Left kidney (tissue), 2 donors: ENCODE results near the gene RNF215. TPM values are rescaled to one million over a fixed set of nuclear protein-coding genes. Genes with fewer than 3 reads are reported as not detected.

Experiments
- DNase-seq: peaks from one replicate; pipeline ENCODE4 v3.0.0-alpha.2; 2013
- polyA plus RNA-seq: library from polyadenylated mRNA; unstranded; fragments of 120-200 nt; gene quantifications from one replicate; pipeline ENCODE4 v1.2.1, GENCODE V29; 2013; ENCODE audit not compliant: insufficient read length

RNF215 gene
- polyA plus RNA-seq, 1 donor, result 22.2 TPM

DNA sequence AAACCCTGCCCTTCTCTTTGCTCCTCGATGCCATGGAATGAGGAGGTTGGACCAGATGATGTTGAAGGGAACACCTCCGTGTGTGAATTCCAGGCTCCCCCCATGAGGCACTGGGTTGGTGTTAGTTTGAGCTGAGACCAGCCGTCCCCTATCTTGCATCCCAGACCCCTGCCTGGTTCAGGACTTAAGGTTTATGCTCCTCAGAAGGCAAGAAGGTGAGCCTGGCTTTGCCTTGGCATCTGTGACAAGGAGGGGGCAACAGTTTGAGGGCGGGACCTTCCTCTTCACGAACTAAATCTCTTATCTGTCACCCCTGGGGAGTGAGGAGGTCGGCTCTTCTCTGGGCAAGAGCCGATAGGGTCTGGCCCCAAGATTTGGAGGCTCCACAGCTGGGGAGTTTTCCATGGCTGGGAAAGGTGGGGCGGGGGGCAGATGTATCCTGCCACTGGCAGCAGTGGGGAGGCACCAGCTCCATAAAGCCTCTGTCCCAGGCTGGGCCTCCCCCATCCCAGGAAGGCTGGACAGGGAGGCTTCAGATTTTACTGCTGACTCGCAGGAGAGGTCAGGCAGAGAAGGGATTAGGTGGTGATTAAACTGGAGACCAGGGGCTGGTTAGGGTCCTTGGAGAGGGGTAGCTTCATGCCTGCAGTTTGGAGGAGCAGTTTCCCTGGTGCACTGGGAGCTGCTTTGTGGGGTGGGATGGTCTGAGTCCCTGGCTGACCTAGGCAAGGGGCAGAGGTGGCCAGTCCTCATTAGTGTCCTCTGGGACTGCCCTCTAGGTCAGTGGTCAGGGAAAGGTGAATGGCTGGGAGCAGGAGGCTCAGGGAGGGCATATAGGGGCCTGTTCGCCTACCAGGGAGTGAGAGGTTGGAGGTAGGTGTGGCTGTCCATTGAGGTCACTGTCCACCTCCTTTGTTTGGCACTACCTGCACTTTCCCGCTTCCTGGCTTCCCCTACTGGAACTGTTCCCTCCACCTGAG lies 10.7 kb upstream of the RNF215 start:
- no peak for DNase-seq

DNA sequence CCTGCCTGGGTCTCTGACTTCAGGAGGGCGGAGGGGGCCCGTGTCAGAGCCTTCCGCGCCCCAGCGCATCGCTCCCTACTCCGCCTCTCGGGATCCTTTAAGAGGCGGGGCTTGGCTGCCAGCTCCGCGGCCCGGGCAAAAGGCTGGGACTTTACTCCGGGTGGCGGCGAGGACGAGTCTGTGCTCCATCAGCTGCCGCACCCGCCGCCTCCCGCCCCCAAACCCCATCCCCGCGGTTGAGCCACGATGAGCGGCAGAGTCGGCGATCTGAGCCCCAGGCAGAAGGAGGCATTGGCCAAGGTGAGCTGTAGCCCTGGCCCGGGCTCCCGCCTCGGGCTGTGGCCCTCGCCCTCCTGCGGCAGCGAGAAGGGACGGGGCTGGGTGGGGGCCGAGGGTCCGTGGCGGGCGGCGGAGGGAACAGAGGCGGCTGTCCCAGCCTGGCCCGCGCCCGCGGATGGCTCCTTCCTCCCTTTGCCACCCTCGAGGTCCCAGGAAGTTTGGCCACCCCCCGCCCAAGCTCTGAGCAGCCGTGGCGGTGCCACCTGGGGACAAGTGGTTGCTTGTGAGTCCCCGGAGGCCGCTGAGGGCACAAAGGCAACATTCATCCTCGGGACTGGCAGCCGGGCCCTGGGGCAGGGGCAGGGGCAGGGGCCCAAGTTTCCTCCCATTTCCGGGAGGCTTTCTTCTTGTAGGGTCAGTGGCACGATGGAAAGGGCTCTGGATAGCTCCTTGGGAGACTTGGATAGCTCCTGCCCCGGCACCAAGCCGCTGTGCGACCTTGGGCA lies 9.9 kb upstream of the RNF215 start, which contains the start of gene SEC14L2:
SEC14L2 (plus strand) TSS at position 148 of the 785 bp plus-strand sequence; CDS start at position 247, 99 bp downstream.
- DNase-seq, result peak; percentile 50

DNA sequence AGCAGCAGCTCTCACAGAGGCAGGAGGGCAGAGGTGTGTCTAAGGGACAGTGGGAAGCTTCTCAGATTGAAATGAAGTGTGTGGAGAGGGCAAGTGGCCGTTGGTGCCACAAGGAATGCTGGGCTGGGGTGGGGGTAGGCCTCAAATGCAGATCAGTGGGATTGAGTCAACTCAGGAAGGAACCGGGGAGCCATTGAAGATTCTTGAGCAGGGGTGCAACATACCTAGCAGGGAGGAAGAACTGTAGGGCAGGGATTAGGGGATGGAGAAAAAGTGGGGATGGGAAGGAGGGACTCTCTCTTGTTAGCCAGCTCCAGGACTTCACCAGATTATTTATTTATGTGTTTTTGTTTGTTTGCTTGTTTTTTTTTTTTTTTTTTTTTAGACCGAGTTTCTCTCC lies 6.7 kb upstream of the RNF215 start:
- DNase-seq, result no peak

DNA sequence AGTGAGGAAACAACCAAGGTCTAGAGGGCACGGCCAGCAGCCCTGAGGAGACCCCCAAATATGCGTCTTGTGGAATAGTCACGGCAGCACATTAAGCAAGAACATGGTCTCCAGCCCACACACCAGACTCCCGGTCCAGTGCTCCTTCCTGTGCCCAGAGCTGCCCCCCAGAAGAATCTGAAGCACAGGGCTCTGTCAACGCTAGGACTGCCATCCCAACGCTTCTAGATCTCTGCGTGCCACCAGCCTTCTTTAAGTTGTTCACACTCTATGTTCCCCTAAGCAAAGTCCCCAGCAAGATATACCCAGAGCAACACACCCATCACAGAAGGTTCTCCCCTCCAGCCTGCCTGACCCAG lies 6.1 kb upstream of the RNF215 start:
- DNase-seq, result no peak

DNA sequence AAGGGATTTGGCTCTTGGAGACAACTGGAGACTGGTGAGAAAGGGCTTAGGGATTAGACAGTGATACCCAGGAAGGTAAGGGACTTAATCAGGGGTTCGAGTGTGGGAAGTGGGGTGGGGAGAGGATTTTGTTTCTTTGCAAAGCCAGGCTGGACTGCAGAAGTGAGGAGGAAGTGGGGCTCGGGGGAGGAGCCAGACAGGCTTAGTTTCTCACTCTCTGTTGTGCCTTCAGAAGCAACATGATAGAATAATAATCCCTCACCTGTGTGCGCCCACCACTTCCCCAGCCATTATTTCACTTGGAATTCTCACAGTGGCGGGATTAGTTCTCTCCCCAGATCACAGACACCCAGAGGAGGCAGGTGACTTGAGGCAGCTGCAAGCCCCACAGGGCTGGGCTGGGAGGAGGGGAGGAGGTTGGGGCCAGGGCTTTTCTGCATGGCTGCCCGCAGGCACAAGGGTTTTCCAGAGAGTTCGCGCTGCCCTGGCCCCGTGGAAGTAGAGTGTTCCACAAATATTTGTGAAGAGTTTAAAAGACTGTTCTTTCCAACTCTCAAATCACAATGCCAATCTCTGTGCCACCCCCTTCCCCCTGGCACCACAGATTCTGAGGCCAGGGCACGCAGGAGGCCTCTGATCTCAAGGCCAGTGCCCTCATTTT lies 5.6 kb upstream of the RNF215 start:
- no peak for DNase-seq

DNA sequence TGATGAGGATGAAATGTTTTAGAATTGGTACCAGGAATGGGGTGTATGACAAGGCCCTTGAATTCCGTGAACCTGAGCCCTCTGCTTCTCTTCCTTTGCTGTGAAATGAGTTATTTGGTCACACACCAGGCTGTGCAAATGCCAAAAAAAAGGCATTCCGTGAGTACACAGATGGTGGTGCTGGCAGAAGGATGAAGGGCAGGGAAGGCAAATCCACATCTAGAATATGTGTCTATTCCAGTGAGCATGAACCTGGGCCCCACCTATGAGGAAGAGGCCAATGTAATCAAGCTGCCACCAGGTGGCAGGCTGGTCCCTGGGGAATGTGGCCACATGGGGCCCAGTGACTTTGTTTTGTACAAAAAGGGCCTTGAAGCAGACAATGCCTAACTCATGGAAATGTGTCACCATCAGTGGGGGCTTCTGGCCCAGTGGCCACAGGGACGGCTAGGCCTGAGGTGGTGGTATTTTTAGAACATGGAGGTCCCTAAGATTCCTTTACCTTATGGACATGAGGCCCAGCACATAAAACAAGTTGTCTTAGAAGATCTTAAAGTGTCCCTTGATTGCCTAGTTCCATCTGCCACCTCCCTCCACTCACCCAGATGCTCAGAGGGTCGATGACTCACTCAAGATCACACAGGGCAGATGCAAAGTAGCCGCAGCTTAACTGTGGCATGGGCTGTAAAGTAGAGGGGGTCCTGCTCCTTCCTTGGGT lies 3.9 kb upstream of the RNF215 start:
- DNase-seq, result no peak

DNA sequence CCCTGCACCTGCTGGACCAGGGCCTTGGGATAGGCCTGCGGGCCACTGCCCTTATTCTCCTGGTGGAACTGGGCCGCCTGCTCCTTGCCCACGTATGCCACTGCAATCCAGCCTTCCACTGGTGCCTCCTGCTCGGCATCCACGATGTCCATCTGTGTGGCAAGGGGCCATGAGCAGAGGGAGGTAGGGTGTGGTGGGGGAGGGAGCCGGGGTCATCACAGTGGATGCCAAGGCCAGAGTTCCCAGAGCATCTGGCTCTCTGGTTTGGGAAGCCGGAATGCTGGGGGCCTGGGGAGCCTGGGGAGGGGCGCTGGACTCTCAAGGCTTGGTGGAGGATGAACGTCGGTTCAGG lies 627 bp downstream of the RNF215 start:
- no peak for DNase-seq

DNA sequence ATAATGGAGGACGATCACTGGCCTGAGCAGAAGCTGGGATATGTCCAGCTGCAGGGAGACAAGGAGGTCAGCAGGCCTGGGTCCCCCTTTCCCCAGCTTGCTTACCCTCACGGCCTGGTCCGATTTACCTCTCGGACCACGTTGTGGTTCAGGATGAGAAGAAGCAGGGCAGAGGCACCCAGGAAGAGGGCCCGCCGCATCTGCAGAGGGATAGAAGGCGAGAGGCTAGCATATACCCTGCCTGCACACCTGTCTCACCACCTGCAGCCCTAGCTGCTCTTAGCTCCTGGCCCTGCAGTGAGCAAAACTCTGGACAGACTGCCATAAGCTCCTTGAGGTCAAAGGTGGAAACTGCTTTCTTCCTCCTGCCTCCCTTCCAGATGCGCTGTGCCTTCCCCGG lies 1.3 kb downstream of the RNF215 start:
- no peak for DNase-seq

DNA sequence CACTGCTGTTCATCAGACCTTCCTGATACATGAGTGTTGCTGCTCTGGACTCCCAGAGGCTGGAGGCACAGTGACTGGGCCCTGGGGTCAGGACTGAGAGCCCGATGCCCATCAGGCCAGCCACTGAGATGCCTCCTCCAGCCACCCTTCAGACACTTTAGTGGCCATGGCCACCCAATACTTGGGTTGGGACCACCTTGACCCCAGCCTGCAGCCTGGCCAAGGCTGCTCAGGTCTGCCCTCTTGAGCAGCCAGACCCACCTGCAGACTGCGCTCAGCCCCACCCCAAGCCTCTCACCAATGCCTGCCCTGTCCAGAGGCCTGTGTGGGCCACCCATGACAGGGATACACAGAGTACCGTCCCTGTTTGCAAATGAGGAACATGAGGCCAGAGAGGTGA lies 4.2 kb downstream of the RNF215 start:
- DNase-seq, result no peak

DNA sequence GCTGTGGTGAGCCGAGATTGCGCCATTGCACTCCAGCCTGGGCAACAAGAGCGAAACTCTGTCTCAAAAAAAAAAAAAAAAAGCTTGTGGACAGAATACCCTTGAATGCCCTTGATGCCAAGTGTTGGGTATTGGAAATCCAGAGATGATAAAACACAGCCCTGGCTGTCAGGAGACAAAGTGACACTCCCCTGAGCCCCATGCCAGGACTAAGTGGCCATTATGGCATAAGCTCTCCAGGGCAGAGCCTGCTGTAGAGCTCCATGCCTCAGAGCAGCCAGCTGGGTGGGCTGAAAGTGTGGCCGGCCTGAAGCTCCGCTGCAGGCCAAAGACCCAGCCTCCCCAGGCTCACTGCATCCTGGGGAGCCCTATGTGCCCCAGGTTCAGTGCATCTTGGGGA lies 4.9 kb downstream of the RNF215 start:
- DNase-seq, result no peak

DNA sequence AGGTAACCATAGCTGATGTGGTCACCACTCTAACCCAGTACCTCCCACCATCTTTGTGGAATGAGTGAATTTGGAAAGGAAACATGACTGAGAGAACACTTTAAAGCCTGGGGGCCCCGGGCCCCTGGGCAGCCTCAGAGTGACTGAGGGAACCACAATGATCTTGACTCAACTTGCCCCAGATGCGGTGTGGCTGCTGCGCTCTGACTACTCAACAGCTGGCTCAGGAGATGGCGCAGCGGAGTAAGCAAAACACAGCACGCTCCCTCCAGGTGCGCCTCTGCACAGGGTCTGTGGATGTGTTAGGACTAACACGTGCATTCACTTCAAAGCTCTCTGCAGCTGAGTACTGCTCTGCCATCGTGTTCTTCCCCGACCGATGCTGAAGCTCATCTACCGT lies 5.9 kb downstream of the RNF215 start:
- no peak for DNase-seq

DNA sequence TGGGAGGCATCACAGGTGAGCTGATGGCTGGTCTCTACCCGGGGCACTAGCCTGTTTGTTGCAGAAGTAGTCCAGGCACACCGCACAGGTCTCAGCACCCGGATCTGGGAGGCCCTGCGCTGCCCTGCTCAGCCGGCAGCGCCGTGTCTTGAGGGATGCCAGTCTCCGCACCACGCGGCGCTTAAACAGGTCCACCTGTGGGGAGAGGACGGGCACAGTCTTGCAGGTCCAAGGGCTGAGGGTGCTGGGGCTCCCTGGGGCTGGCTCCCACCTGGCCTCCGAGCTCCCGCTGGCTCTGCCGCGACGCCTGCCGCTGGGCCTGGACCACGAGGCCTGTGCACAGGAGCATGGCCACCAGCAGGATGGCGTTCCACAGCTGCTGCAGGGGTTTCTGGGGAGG lies 7.2 kb downstream of the RNF215 start:
- DNase-seq, result no peak

DNA sequence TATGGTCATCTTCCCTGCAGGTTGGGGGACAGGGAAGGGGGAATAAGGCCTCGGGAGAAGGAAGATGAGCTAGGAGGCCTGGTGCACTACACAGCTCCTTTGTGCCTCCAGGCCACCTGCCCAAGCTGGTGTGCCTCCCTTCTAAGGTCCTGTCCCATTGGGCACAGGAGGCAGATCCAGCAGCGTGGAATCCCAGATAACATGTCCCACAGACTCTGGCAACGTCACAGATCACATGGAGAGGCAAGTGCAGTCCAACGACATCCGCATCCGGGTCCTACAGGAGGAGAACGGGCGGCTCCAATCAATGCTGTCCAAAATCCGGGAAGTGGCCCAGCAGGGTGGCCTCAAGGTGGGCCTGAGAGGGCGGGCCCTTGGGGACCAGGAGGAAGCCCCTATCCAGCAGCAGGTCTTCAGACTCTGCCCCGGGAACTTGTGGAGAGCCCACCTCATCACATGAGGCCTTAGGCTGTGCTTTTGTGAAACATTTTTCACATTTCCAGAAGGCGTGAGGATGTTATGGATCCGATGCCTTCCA lies 11.8 kb downstream of the RNF215 start:
- DNase-seq, result no peak

DNA sequence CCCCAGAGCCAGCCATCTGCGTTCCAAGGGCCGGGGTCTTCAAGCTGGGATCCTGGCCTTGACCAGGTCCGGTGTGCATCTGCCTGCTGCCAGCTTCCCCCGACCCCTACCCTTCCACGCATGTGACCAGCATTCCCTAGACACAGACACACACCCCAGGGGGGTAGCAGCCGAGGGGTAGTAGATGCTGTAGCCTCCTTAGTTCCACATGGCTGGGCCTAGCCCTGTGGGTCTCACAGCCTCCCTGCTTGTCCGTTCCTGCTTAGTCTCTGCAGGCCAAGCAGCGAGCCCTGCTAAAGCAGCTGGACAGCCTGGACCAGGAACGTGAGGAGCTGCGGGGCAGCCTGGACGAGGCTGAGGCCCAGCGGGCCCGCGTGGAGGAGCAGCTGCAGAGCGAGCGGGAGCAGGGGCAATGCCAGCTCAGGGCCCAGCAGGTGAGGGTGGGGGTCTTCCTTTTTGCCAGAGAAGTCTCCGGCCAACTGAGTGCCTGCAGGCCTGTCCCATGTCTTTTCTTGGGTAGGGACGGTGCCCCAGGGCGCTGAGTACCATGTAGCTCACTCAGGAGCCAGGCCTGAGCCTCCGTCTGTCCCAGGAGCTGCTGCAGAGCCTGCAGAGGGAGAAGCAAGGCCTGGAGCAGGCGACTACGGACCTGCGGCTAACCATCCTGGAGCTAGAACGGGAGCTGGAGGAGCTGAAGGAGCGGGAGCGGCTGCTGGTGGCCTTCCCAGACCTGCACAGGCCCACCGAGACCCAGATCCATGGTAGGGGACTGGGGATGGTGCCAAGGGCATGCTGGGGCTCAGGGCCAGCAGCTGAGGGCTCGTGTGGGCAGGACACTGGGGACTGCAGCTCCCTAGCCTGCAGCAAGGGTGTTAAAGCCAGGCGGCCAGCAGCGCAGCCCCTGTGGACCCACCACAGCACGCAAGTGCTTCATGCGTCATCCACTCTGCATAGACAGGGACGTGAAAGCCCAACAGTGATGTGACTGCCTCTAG lies 13.6 kb downstream of the RNF215 start:
- DNase-seq, result no peak

DNA sequence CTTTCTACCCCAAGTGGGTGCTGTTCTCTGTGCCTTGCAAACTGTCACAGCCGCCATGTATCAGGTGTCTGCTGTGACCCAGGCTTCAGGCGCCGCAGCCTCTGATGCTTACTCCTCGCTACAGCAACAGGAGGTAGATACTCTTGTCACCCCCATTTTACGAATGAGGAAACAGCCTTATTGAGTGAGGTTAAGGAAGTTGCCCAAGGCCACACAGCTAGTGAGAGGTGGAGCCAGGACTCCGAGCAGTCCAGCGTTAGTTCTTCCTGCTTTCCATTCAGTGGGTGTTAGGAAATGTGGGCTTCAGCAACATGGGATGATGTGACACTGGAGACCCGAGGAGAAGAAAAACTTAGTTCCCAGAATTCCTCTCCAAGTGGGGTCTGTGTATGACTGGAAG lies 14.3 kb downstream of the RNF215 start:
- DNase-seq, result no peak

DNA sequence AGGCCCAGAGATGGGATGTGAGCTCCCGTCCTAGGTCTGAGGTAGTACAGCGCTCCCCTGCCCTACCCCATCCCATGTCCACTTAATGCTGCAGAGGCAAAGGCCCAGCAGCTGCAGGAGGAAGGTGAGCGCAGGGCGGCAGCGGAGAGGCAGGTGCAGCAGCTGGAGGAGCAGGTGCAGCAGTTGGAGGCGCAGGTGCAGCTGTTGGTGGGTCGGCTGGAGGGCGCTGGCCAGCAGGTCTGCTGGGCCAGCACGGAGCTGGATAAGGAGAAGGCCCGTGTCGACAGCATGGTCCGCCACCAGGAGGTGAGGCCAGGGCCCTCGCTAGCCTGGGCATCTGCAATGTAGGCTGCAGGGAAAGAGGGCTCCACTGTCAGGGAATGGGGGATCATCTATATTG lies 15.2 kb downstream of the RNF215 start:
- no peak for DNase-seq

DNA sequence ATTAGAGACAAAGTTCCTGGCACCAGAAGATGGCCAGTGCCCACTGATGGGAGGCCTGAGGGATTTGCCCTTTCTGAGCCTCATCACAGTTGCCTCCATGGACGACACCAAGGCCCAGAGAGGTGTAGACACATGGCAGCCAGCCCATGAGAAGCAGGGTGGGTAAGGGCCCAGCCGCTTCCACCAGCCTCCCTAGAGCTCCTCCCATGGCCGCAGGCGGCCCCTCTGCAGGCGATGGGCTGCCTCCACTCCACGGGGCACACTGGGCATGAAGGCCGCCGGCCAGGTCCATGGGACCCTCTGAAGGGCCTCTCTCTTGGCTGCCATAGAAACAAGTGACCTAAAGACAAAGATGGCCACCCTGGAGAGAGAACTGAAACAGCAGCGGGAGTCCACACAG lies 15.9 kb downstream of the RNF215 start:
- DNase-seq, result no peak

DNA sequence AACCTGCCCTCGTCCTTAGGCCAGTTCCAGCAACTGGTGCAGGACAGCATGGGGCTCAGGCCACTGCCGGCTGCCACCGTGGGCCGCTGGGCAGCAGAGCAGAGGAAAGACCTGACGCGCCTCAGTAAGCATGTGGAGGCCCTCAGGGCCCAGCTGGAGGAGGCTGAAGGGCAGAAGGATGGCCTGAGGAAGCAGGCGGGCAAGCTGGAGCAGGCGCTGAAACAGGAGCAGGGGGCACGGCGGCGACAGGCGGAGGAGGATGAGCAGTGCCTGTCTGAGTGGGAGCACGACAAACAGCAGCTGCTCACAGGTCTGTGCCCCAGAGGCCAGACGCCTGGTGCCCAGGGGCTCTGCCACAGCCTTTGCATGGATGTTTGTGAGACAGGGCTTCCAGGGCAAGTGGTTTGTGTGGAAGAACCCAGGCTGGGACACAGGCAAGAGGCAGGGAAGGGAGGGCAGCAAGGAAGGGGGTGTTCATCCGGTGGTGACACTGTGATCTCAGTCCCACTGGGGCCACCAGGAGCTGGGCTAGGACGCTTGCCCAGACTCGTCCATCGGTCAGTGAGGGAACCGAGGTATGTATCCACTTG lies 16.5 kb downstream of the RNF215 start:
- no peak for DNase-seq

DNA sequence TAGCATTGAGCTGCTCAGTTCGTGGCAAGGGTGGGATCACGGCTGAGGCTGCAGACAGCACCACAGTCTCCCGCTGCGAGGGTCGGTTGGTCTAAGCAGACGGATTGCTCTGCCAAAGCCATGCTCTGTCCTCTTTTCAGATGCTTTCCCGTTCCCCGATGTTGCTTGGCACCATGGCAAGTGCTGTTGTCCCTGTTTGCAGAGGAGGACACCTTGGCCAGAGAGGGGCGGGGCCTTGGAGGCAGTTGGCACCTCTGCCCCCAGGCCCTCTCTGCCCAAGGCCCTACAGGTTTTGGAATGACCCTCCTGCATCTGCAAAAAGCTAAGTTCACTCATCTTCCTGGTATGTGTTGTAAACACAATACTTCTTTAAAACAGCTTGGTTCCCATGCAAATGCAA lies 18.8 kb downstream of the RNF215 start:
- DNase-seq, result no peak

DNA sequence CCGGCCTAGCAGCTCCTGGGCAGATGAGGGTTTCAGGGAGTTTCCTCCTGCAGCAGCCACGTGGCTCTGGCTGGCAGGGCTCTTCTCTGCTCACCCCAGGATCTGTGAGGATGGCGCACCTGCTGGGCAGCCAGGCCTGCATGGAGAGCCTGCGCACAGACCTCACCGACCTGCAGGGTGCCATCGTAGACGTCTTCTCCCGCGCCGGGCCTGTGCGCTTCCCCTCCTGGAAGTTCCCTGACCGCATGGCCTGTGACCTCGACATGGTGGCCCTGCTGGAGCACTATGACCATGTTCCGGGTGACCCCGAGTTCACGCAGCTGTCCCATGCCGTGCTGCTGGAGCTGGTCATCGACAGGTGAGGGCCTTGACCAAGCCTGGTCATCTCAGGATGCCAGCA lies 21.3 kb downstream of the RNF215 start:
- DNase-seq, result no peak
